ENCODE results near the gene TRIM56.

TRIM56 gene

GRCh38 chr7:101133621-101134398, 48.5 kb downstream of the TRIM56 start:
- CTCF ChIA-PET, result interaction anchor here (0.7 to 4.7 kb wide), 8 partner anchors 10 to 156 kb away, joined by 3 to 36 read pairs (median 4); partner anchors contain the start of genes AP1S1 and ZNHIT1
- no peak for TF ChIP-seq CTCF (IDR thresholded peaks at IDR 0.05; ENCODE audit: control extremely low read depth, extremely low read depth, low read depth, missing control alignments)
- no peak for DNase-seq (ENCODE audit: extremely low spot score)
- POLR2A ChIA-PET, result no interaction called here

GRCh38 chr7:101134399-101134980, 49.2 kb downstream of the TRIM56 start:
- CTCF ChIA-PET, result interaction anchor here (0.7 to 4.7 kb wide), 8 partner anchors 9 to 156 kb away, joined by 3 to 36 read pairs (median 4); partner anchors contain the start of gene AP1S1
- no peak for TF ChIP-seq CTCF (IDR thresholded peaks at IDR 0.05; ENCODE audit: control extremely low read depth, extremely low read depth, low read depth, missing control alignments)
- DNase-seq (ENCODE audit: extremely low spot score), result no peak
- POLR2A ChIA-PET, result no interaction called here

DNA sequence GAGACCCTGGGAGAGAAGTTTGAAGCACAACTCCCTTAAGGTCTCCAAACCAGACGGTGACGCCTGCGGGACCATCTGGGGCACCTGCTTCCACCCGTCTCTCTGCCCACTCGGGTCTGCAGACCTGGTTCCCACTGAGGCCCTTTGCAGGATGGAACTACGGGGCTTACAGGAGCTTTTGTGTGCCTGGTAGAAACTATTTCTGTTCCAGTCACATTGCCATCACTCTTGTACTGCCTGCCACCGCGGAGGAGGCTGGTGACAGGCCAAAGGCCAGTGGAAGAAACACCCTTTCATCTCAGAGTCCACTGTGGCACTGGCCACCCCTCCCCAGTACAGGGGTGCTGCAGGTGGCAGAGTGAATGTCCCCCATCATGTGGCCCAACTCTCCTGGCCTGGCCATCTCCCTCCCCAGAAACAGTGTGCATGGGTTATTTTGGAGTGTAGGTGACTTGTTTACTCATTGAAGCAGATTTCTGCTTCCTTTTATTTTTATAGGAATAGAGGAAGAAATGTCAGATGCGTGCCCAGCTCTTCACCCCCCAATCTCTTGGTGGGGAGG, 52.5 kb downstream of the TRIM56 start:
- no peak for TF ChIP-seq CTCF (IDR thresholded peaks at IDR 0.05; ENCODE audit: control extremely low read depth, extremely low read depth, low read depth, missing control alignments)
- ChIA-PET POLR2A (interaction anchor here (1.7 kb wide), 1 partner anchor 11 kb away, joined by 6 read pairs; the partner anchor contains the start of gene SERPINE1), CTCF (interaction anchor here (0.6 to 12.5 kb wide), 12 partner anchors 9 to 263 kb away, joined by 3 to 186 read pairs (median 4); partner anchors contain the start of genes PLOD3, SERPINE1, SRRT and ZNHIT1)
- DNase-seq (ENCODE audit: extremely low spot score), result no peak

- peak; percentile 80 for DNase-seq (ENCODE audit: extremely low spot score)
- POLR2A ChIA-PET, result interaction anchor here (1.7 kb wide), 1 partner anchor 11 kb away, joined by 6 read pairs; the partner anchor contains the start of gene SERPINE1
- TF ChIP-seq CTCF (IDR thresholded peaks at IDR 0.05; ENCODE audit: control extremely low read depth, extremely low read depth, low read depth, missing control alignments), result peak; percentile 46
- CTCF ChIA-PET, result interaction anchor here (0.6 to 12.5 kb wide), 12 partner anchors 9 to 264 kb away, joined by 3 to 186 read pairs (median 4); partner anchors contain the start of genes PLOD3, SERPINE1, SRRT and ZNHIT1
Observed at GRCh38 chr7:101138213-101138870, 53.1 kb downstream of the TRIM56 start.

DNA sequence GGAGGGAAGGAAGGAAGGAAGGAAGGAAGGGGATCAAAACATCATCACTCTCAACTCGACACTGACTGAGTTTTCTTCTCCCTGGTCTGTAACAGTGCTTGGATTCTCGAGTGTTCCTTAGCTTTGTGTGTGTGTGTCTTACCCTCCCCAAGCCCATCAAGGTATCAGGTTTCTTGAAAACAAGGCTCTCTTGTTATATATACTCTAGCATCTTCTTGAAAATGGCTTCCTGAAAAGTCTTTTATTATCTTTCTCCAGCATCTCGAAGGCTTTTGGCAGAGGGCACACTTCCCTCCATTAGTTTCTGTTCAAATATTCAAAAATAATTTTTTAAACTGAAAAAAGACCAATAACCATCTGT, 55.0 kb downstream of the TRIM56 start:
- no peak for DNase-seq (ENCODE audit: extremely low spot score)
- TF ChIP-seq CTCF (IDR thresholded peaks at IDR 0.05; ENCODE audit: control extremely low read depth, extremely low read depth, low read depth, missing control alignments), result no peak
- CTCF ChIA-PET, result interaction anchor here (1.2 to 12.5 kb wide), 8 partner anchors 12 to 272 kb away, joined by 3 to 186 read pairs (median 6); partner anchors contain the start of gene SERPINE1
- POLR2A ChIA-PET, result no interaction called here

Measured in GM10248 (cell line).